CD4-positive, CD25-positive, alpha-beta regulatory T cell (primary cell): ENCODE measurements around the gene B3GNT3. TPM values are rescaled to one million over a fixed set of nuclear protein-coding genes. Genes with fewer than 3 reads are reported as not detected.

ENCODE experiments used
- ATAC-seq, 2 donors: fragments of 150-1000 bp; cut with Tn5 transposase; one replicate each; pipeline ENCODE4 v1.10.0; 2021; ENCODE audit warnings: low read depth in 2 of 2, moderate number of reproducible peaks in 2 of 2, moderate library complexity in 1 of 2
- DNase-seq, 3 donors: peaks; one replicate each; pipeline versions ENCODE4 v3.0.0 to v3.0.0-alpha.2; 2012 to 2022; ENCODE audit warnings: mixed read lengths in 1 of 3
- H3K27ac ChIP-seq: one replicate; pipeline ENCODE4 v1.7.0; 2013; ENCODE audit warnings: mild to moderate bottlenecking, low read length; ENCODE audit not compliant: insufficient read depth, poor library complexity, severe bottlenecking
- H3K27me3 ChIP-seq: one replicate; pipeline ENCODE4 v1.7.0; 2013; ENCODE audit warnings: low read length; ENCODE audit not compliant: control insufficient read depth, insufficient read depth
- H3K36me3 ChIP-seq: one replicate; pipeline ENCODE4 v1.7.0; 2013; ENCODE audit warnings: mild to moderate bottlenecking, low read length, moderate library complexity; ENCODE audit not compliant: control insufficient read depth, insufficient read depth
- H3K4me1 ChIP-seq: 2 replicates; pipeline ENCODE4 v1.7.0; 2013; ENCODE audit warnings: mild to moderate bottlenecking, low read length; ENCODE audit not compliant: insufficient read depth, control insufficient read depth, poor library complexity, severe bottlenecking
- H3K4me3 ChIP-seq: one replicate; pipeline ENCODE4 v1.7.0; 2013; ENCODE audit warnings: low read depth, mild to moderate bottlenecking, low read length, moderate library complexity
- H3K9me3 ChIP-seq, 2 experiments: 1 replicate in 1 of 2; 2 replicates in 1 of 2; pipeline ENCODE4 v1.7.0; 2013; ENCODE audit warnings: low read length in 2 of 2, mild to moderate bottlenecking in 1 of 2, moderate library complexity in 1 of 2; ENCODE audit not compliant: control insufficient read depth in 2 of 2
- H3K27ac Mint-ChIP-seq, 3 donors: one replicate each; pipeline ENCODE4 v1.8.0; 2020 to 2022; ENCODE audit warnings: mild to moderate bottlenecking in 3 of 3, mixed read lengths in 3 of 3, moderate library complexity in 2 of 3
- H3K27me3 Mint-ChIP-seq: one replicate; pipeline ENCODE4 v1.8.0; 2022; ENCODE audit warnings: mild to moderate bottlenecking, mixed read lengths
- H3K36me3 Mint-ChIP-seq: one replicate; pipeline ENCODE4 v1.8.0; 2020; ENCODE audit warnings: mixed read lengths
- H3K4me1 Mint-ChIP-seq, 4 donors: one replicate each; pipeline ENCODE4 v1.8.0; 2020 to 2022; ENCODE audit warnings: mixed read lengths in 4 of 4, mild to moderate bottlenecking in 1 of 4
- H3K4me3 Mint-ChIP-seq, 4 donors: one replicate each; pipeline ENCODE4 v1.8.0; 2020 to 2022; ENCODE audit warnings: mild to moderate bottlenecking in 4 of 4, mixed read lengths in 4 of 4, moderate library complexity in 3 of 4
- H3K9me3 Mint-ChIP-seq, 7 donors: one replicate each; pipeline ENCODE4 v1.8.0; 2020 to 2022; ENCODE audit warnings: mixed read lengths in 7 of 7, mild to moderate bottlenecking in 3 of 7, moderate library complexity in 2 of 7
- polyA plus RNA-seq, 4 donors: library from polyadenylated mRNA; unstranded; fragments of 300-500 nt; fragmentation: Illumina TruSeq; gene quantifications; one replicate each; pipeline ENCODE4 v1.2.3, GENCODE V29; 2021
- total RNA-seq: library from RNA; stranded (reverse); gene quantifications from one replicate; pipeline ENCODE4 v1.2.3, GENCODE V29; 2022

Gene B3GNT3
- total and polyA plus RNA-seq, 5 donors from 2014 or later = 0.27 to 0.47 TPM; not detected in 3

DNA sequence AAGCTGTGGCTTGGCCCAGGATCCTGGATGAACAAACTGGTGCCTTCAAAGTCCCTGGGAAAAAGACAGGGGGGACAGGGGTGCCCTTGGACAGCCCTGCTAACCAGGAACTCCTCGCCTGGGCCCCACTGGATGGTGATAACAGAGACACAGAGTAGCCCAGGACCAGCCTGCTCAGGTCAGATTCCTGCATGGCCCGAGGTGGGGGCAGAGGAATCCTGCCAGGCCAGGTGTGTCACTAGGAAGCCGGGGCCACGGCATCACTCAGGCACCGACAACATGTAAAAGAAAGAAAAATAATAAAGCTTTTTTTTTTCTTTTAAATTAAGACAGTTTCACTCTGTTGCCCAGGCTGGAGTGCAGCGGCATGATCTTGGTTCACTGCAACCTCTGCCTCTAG is 59.1 kb downstream of the B3GNT3 start:
- Mint-ChIP-seq H3K27ac (no peak overlapping the region), H3K4me3 (no peak overlapping the region), H3K4me1 (peaks cover 10 to 34% (median 27%) of the 10 kb centered on the region in 4 donors), H3K9me3 (no peaks in the 10 kb centered on the region), H3K36me3 (no peaks in the 10 kb centered on the region), H3K27me3 (no peaks in the 10 kb centered on the region)
- no peak for ATAC-seq
- Histone ChIP-seq H3K27me3 (no peaks in the 10 kb centered on the region), H3K4me3 (no peak overlapping the region), H3K27ac (no peak overlapping the region), H3K9me3 (no peaks in the 10 kb centered on the region), H3K4me1 (peaks cover 35% of the 10 kb centered on the region), H3K36me3 (no peaks in the 10 kb centered on the region)
- DNase-seq = no peak

DNA sequence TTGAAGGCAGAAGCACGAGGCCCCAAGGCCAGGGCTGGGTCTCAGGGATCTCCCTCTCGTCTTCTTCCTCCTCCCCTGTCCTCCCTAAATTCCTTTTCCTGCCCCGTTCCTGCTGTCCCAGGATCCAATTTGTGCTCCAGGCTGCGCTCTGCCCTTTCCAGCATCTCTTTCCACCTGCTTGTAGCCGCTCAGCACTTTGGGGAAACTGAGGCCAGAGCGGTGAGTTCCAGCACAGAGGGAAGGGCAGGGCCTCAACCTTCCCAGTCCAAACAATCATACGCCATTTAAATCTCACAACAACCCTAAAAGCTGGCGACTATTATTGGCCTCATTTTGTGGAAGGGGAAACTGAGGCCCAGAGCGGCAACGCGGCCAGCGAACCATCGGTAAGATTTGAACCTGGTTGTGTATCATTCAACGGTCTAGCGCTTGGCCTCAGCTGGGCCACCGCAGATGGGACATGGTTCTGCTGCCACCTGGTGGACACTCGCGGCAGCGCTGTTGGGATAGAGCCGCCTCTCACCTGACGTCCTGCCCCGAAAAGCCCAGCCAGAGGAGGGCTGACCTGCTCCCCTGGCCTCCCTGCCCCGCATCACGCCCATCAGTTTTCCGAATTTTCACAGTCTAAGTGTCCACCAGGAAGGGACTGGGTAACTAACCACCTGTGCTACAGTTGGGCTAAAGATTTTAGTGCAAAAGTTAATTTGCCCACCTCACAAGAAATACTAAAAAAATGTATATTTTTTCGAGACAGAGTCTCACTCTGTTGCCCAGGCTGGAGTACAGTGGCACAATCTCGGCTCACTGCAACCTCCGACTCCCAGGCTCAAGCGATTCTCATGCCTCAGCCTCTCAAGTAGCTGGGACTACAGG is 60.6 kb downstream of the B3GNT3 start:
- DNase-seq (peak; percentile 79 to 84 (median 82)), ATAC-seq (peak; percentile 15 to 16)
- Mint-ChIP-seq H3K27ac (peak overlapping the region in 2 of 3 donors; percentile 38 to 42), H3K4me1 (peaks cover 9 to 33% (median 22%) of the 10 kb centered on the region in 4 donors), H3K27me3 (no peaks in the 10 kb centered on the region), H3K36me3 (peaks cover 8% of the 10 kb centered on the region), H3K4me3 (peak overlapping the region in 2 of 4 donors; percentile 7 to 24), H3K9me3 (no peaks in the 10 kb centered on the region)
- no peaks in the 10 kb centered on the region for H3K27me3 ChIP-seq
- no peaks in the 10 kb centered on the region for H3K9me3 ChIP-seq
- H3K36me3 ChIP-seq = no peaks in the 10 kb centered on the region
- no peak overlapping the region for H3K27ac ChIP-seq
- peaks cover 26% of the 10 kb centered on the region for H3K4me1 ChIP-seq
- H3K4me3 ChIP-seq = no peak overlapping the region

DNA sequence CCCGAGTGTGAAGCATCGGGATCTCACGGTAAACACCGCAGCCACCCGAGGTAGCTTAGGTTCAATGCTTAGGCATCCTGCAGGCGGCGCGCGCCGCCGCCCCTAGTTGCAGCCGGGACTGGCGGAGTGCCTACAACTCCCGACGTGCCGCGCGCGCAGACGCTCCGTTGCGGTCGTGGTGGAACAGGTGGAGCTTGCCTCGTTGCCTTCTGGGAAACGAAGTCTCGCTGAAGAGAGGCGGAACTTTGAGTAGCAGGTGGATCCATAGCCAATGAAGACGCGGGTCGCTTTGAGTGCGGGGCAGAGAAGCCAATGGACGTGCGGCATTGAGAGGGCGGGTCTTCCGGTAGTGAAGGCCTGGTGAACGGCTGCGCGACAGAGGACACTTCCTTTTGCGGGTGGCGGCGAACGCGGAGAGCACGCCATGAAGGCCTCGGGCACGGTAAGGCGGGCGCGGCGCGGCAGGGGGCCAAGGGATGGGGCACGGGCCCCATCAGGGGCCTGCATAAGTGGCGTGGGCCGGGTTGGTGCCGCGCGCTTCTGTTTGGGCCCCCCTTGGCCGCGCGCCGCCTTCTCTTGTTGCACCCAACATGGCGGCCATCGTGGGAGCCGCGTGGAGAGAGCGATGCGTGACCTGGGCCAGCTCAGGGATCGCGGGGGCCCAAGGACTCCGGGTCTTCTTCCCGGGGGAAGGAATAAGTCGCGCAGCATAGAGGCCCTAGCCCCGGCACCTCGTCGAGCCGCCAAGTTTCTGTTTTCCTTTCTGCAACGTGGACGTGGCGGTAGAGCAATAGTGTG is 64.8 kb downstream of the B3GNT3 start, which contains the start of gene RPL18A:
TSS of gene RPL18A (plus strand) at position 378 of the 798 bp plus-strand sequence. CDS start at position 425, 47 bp downstream.
- peak within 1 kb of the TSS; percentile 94 to 100 (median 98) for H3K27ac Mint-ChIP-seq
- peaks cover 29% of the 10 kb centered on the region for H3K4me1 ChIP-seq
- H3K9me3 Mint-ChIP-seq = no peaks in the 10 kb centered on the region
- peak within 1 kb of the TSS; percentile 92 for H3K4me3 ChIP-seq
- no peaks in the 10 kb centered on the region for H3K27me3 ChIP-seq
- peak within 1 kb of the TSS; percentile 93 to 100 (median 97) for H3K4me3 Mint-ChIP-seq
- H3K4me1 Mint-ChIP-seq = peaks cover 6 to 47% (median 21%) of the 10 kb centered on the region in 4 donors
- DNase-seq (peak; percentile 99 to 100 (median 99)), ATAC-seq (peak; percentile 97)
- peaks cover 14% of the 10 kb centered on the region for H3K36me3 Mint-ChIP-seq
- no peaks in the 10 kb centered on the region for H3K9me3 ChIP-seq
- no peaks in the 10 kb centered on the region for H3K27me3 Mint-ChIP-seq
- H3K36me3 ChIP-seq = peaks cover 31% of the 10 kb centered on the region
- H3K27ac ChIP-seq = peak within 1 kb of the TSS; percentile 79

DNA sequence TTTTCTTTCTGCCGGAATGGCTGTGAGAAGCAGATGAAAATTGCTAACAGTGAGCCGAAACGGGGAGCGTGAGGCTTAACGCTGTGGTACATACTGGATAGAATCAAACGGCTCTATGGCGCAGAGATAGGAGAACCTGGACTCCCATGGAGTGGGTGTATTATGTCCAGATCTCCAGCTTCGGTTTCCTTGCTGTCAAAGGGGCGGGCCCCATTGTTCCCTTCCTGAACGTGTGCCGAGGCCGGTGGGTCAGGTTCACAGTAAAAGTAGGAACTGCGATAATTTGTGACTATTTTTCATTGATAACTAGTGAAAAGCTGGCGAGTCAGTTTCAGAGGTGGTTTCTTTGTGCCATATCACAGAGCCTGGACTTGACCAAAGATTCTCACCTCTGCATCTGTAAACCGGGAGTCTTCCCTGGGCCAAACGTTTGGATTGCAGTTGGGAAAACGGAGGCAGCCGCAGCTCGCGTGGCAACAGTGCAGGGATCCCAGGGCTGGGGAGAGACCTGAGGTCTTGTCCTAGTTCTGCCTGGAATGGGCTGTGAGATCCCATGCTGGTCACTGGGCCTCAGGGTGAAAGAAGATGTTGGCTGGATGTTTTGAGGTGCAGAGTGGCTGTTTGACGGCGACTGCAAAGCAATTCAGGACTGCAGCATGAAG is 65.5 kb downstream of the B3GNT3 start:
- H3K27me3 ChIP-seq = no peaks in the 10 kb centered on the region
- DNase-seq (no peak), ATAC-seq (no peak)
- peaks cover 6 to 44% (median 18%) of the 10 kb centered on the region in 4 donors for H3K4me1 Mint-ChIP-seq
- H3K9me3 ChIP-seq = no peaks in the 10 kb centered on the region
- H3K9me3 Mint-ChIP-seq = no peaks in the 10 kb centered on the region
- H3K4me1 ChIP-seq = peaks cover 25% of the 10 kb centered on the region
- peak overlapping the region; percentile 93 to 100 (median 97) for H3K4me3 Mint-ChIP-seq
- no peaks in the 10 kb centered on the region for H3K27me3 Mint-ChIP-seq
- H3K27ac Mint-ChIP-seq = peak overlapping the region; percentile 61 to 98 (median 94)
- peaks cover 16% of the 10 kb centered on the region for H3K36me3 Mint-ChIP-seq
- H3K4me3 ChIP-seq = peak overlapping the region; percentile 92
- peak overlapping the region; percentile 79 for H3K27ac ChIP-seq
- H3K36me3 ChIP-seq = peaks cover 31% of the 10 kb centered on the region

DNA sequence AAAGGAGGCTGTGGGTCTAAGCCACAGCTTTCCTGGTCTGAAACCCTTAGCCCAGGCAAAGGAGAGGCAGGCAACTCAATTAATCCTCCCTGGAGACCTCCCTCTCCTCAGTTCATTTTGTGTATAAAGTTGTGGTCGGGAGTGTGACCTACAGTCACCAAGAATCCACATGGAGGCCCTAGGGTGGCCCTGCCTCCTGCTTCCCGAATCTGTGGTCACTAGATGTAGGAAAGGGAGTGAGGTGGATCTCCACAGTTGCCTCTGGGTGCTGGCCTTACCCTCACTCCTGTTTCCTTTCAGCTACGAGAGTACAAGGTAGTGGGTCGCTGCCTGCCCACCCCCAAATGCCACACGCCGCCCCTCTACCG is 66.0 kb downstream of the B3GNT3 start:
- H3K9me3 Mint-ChIP-seq = no peaks in the 10 kb centered on the region
- H3K27me3 Mint-ChIP-seq = no peaks in the 10 kb centered on the region
- H3K9me3 ChIP-seq = no peaks in the 10 kb centered on the region
- H3K27ac Mint-ChIP-seq = peak overlapping the region in 2 of 3 donors; percentile 94 to 98
- peaks cover 31% of the 10 kb centered on the region for H3K36me3 ChIP-seq
- peaks cover 6 to 41% (median 14%) of the 10 kb centered on the region in 4 donors for H3K4me1 Mint-ChIP-seq
- peaks cover 21% of the 10 kb centered on the region for H3K4me1 ChIP-seq
- ATAC-seq = no peak
- H3K4me3 Mint-ChIP-seq = peak overlapping the region; percentile 93 to 100 (median 97)
- H3K27me3 ChIP-seq = no peaks in the 10 kb centered on the region
- DNase-seq = no peak
- H3K27ac ChIP-seq = peak overlapping the region; percentile 79
- peak overlapping the region; percentile 92 for H3K4me3 ChIP-seq
- H3K36me3 Mint-ChIP-seq = peaks cover 17% of the 10 kb centered on the region

DNA sequence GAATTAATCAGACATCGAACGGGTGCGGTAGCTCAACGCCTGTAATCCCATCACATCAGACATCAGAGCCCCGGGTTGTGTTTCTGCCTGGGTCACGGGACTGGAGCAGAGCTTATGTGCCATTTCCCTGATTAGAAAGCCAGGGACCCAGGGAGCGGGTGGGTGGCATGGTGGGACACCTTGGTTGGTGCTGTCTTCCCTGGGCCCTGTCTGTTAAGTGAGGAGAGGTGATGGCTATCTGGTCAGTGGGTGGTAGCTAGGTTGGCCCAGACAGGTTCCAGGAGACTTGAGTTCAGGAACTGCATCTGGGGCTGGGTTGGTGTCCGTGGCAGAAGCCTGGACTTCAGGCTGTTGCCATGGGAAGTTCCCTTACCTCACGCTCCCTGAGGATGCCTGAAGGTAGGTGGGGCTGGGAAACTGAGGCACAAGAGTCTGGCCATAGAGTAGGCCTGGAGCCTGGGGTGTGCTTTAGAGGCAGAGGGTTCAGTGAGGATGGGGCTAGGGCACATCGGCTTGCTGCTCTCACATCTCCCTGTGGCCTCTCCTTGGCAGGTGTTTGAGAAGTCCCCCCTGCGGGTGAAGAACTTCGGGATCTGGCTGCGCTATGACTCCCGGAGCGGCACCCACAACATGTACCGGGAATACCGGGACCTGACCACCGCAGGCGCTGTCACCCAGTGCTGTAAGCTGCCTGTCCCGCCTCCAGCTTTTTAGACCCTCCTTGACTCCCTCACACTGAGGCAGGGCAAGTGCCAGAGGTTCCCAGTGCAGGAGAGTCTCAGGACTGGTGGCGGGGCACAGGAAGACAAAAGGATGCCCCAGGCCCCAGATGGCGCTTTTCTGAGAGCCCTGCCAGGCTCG is 66.8 kb downstream of the B3GNT3 start:
- Mint-ChIP-seq H3K27me3 (no peaks in the 10 kb centered on the region), H3K9me3 (peaks cover 0 to 2% (median 0%) of the 10 kb centered on the region in 7 donors), H3K27ac (peak overlapping the region; percentile 91 to 98 (median 94)), H3K36me3 (peaks cover 17% of the 10 kb centered on the region), H3K4me1 (peaks cover 6 to 41% (median 14%) of the 10 kb centered on the region in 4 donors), H3K4me3 (peak overlapping the region; percentile 93 to 100 (median 97))
- Histone ChIP-seq H3K9me3 (no peaks in the 10 kb centered on the region), H3K27ac (peak overlapping the region; percentile 79), H3K36me3 (peaks cover 31% of the 10 kb centered on the region), H3K27me3 (no peaks in the 10 kb centered on the region), H3K4me1 (peaks cover 21% of the 10 kb centered on the region), H3K4me3 (no peak overlapping the region)
- DNase-seq (no peak), ATAC-seq (no peak)
